Endodermal cell (in vitro differentiated cells): ENCODE data around the gene FAM193A. TPM values are rescaled to one million over a fixed set of nuclear protein-coding genes. Genes with fewer than 3 reads are reported as not detected.

Experiments
- DNase-seq: peaks from one replicate; pipeline ENCODE4 v3.0.0-alpha.2; 2017
- H3K27ac ChIP-seq: 2 replicates; pipeline ENCODE4 v1.5.1; 2013; ENCODE audit warnings: mild to moderate bottlenecking, low read depth, low read length, moderate library complexity
- H3K27me3 ChIP-seq: 2 replicates; pipeline ENCODE4 v1.6.1; 2013; ENCODE audit warnings: mild to moderate bottlenecking, low read length, moderate library complexity; ENCODE audit not compliant: insufficient read depth, control insufficient read depth, poor library complexity, severe bottlenecking
- H3K36me3 ChIP-seq: 2 replicates; pipeline ENCODE4 v1.7.0; 2013; ENCODE audit warnings: mild to moderate bottlenecking, low read length, moderate library complexity; ENCODE audit not compliant: control insufficient read depth, insufficient read depth
- H3K4me1 ChIP-seq: one replicate; pipeline ENCODE4 v1.7.0; 2013; ENCODE audit warnings: low read length; ENCODE audit not compliant: control insufficient read depth, insufficient read depth
- H3K4me3 ChIP-seq: 2 replicates; pipeline ENCODE4 v1.5.1; 2013; ENCODE audit warnings: mild to moderate bottlenecking, low read length, moderate library complexity
- H3K9ac ChIP-seq: 2 replicates; pipeline ENCODE4 v1.6.1; 2013; ENCODE audit warnings: mild to moderate bottlenecking, low read length, moderate library complexity; ENCODE audit not compliant: poor library complexity, severe bottlenecking; ENCODE audit errors: extremely low read depth
- H3K9me3 ChIP-seq: 2 replicates; pipeline ENCODE4 v1.6.1; 2013; ENCODE audit warnings: mild to moderate bottlenecking, low read length, moderate library complexity; ENCODE audit not compliant: control insufficient read depth
- H3K27ac Mint-ChIP-seq: 2 replicates; pipeline ENCODE4 v1.8.0; 2020; ENCODE audit warnings: mixed read lengths
- H3K27me3 Mint-ChIP-seq: 2 replicates; pipeline ENCODE4 v1.8.0; 2021; ENCODE audit warnings: mild to moderate bottlenecking, mixed read lengths; ENCODE audit not compliant: insufficient read depth
- H3K36me3 Mint-ChIP-seq: 2 replicates; pipeline ENCODE4 v1.8.0; 2020; ENCODE audit warnings: low read depth, mixed read lengths
- H3K4me1 Mint-ChIP-seq: 2 replicates; pipeline ENCODE4 v1.8.0; 2020; ENCODE audit warnings: mixed read lengths
- H3K4me3 Mint-ChIP-seq: 2 replicates; pipeline ENCODE4 v1.8.0; 2020; ENCODE audit warnings: mild to moderate bottlenecking, moderate library complexity, mixed read lengths
- H3K9me3 Mint-ChIP-seq: 2 replicates; pipeline ENCODE4 v1.8.0; 2020; ENCODE audit warnings: mild to moderate bottlenecking, mixed read lengths
- WGBS, 2 experiments: methylation state at CpG; one replicate each; pipeline versions ENCODE4 v1.1.5 to v1.1.7; 2013; ENCODE audit warnings: missing lambda C conversion rate in 2 of 2, mixed read lengths in 1 of 2; ENCODE audit not compliant: insufficient coverage in 1 of 2, insufficient read length in 1 of 2; 5-methylcytosine and 5-hydroxymethylcytosine counted together
- total RNA-seq, 2 donors: library from RNA; stranded (reverse); fragmentation: NEBNext Ultra II Directional in 1 of 2; extraction: Animal tissue kit (Norgen Biotek cat#: 25700) in 1 of 2; gene quantifications; 2 replicates in 1 of 2; 3 replicates in 1 of 2; pipeline ENCODE4 v1.2.1, GENCODE V29; 2021
- TF ChIP-seq, protein P1 (sequence below): fragments of 200-600 bp; sonication (generic); conservative IDR thresholded peaks from 2 replicates; pipeline ENCODE4 v1.5.0; 2021; ENCODE audit warnings: antibody characterized with exemption, mild to moderate bottlenecking

The FAM193A gene
- total RNA-seq, 2 donors from 2014 or later, result 32.1 to 39.0 TPM

DNA sequence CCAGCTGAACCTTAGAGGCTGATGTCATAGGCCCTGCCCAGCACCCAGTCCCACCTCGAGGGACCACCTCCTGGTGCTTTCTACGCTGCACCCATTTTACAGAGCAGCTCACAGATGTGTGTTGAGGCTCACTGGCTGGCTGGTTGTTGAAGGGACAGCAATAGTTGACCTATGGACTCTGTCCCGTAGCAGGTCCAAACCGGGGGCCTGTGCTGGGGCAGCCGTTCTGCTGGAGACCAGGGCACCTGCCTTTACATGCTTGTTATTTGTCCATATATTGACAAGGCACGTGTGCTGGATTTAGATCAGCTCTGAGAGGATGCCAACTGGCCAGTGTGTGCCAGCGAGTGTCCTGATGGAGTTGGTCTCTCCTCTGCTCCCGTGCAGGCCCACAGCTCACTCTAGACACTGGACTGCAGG lies 161.6 kb downstream of the FAM193A start:
- Histone ChIP-seq H3K27me3 (no peaks in the 10 kb centered on the region), H3K4me1 (no peaks in the 10 kb centered on the region), H3K27ac (no peak overlapping the region), H3K9me3 (no peaks in the 10 kb centered on the region), H3K36me3 (peaks cover 92% of the 10 kb centered on the region), H3K9ac (no peak overlapping the region), H3K4me3 (no peak overlapping the region)
- WGBS, 2 experiments, result 90 to 92% methylated on average over 7 to 8 of the region's 8 CpGs
- Mint-ChIP-seq H3K9me3 (no peaks in the 10 kb centered on the region), H3K27ac (no peak overlapping the region), H3K4me1 (no peaks in the 10 kb centered on the region), H3K4me3 (no peak overlapping the region), H3K36me3 (peaks cover 89% of the 10 kb centered on the region), H3K27me3 (no peaks in the 10 kb centered on the region)
- no peak for DNase-seq
- TF ChIP-seq, protein P1, sequence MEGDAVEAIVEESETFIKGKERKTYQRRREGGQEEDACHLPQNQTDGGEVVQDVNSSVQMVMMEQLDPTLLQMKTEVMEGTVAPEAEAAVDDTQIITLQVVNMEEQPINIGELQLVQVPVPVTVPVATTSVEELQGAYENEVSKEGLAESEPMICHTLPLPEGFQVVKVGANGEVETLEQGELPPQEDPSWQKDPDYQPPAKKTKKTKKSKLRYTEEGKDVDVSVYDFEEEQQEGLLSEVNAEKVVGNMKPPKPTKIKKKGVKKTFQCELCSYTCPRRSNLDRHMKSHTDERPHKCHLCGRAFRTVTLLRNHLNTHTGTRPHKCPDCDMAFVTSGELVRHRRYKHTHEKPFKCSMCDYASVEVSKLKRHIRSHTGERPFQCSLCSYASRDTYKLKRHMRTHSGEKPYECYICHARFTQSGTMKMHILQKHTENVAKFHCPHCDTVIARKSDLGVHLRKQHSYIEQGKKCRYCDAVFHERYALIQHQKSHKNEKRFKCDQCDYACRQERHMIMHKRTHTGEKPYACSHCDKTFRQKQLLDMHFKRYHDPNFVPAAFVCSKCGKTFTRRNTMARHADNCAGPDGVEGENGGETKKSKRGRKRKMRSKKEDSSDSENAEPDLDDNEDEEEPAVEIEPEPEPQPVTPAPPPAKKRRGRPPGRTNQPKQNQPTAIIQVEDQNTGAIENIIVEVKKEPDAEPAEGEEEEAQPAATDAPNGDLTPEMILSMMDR, result no peak

DNA sequence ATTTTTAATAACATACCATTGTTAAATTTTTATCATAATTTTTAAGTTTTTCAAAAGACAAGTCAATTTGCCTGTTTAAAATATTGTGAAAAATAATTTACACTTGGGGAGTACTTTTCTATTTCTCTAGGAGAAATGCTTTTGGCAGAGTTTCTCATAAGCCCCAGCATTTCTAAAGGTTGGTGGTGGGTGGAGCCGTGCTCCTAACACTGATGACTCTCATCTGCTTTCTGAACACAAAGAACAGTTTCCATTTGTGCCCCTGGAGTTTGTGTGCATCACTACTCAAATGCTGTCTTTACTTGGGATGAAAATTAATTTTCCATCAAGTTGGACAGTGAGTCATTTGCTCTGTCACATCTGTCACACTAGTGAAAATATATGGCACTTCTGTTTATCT lies 162.1 kb downstream of the FAM193A start:
- peaks cover 94% of the 10 kb centered on the region for H3K36me3 ChIP-seq
- no peaks in the 10 kb centered on the region for H3K9me3 Mint-ChIP-seq
- H3K36me3 Mint-ChIP-seq, result peaks cover 89% of the 10 kb centered on the region

DNA sequence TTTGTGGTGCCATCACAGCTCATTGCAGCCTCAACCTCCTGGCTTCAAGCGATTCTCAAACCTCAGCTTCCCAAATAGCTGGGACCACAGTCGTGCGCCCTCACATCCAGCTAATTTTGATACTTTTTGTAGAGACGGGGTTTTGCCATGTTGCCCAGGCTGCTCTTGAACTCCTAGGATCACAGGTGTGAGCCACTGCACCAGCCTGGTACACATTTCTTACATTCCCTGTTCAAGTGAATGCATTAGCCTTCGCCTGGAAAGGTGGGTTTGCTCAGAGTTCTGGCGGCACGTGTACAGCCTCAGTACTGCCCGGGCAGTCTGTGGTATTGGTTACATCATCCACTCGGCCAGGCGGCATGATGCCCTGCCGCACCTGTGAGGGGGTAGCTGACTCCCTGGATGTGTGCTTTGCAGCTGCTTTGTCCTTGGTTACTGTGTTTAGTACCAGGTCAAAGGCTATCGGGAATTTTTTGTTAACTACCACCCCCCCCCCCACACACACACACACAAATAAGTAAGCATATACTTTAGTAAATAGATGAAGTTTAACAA lies 162.6 kb downstream of the FAM193A start:
- H3K4me1 Mint-ChIP-seq, result no peaks in the 10 kb centered on the region

More for the DNA sequence above, 162.1 kb downstream of the FAM193A start:
- no peaks in the 10 kb centered on the region for H3K9me3 ChIP-seq
- H3K27me3 ChIP-seq, result no peaks in the 10 kb centered on the region
- no peaks in the 10 kb centered on the region for H3K4me1 ChIP-seq
- H3K27ac ChIP-seq, result no peak overlapping the region
- no peak overlapping the region for H3K27ac Mint-ChIP-seq
- no peak for DNase-seq
- H3K4me1 Mint-ChIP-seq, result no peaks in the 10 kb centered on the region
- TF ChIP-seq, protein P1, result no peak
- no peak overlapping the region for H3K4me3 ChIP-seq
- H3K27me3 Mint-ChIP-seq, result no peaks in the 10 kb centered on the region
- H3K9ac ChIP-seq, result no peak overlapping the region
- H3K4me3 Mint-ChIP-seq, result no peak overlapping the region
- 94% methylated on average over 1 of the region's 1 CpG; no CpG with 5 or more reads in 1 of the 2 experiments for WGBS, 2 experiments

More for the DNA sequence above, 162.6 kb downstream of the FAM193A start:
- H3K4me3 ChIP-seq, result no peak overlapping the region
- peaks cover 91% of the 10 kb centered on the region for H3K36me3 ChIP-seq
- no peak overlapping the region for H3K4me3 Mint-ChIP-seq
- H3K9me3 Mint-ChIP-seq, result no peaks in the 10 kb centered on the region
- no peak for DNase-seq
- no peak overlapping the region for H3K27ac ChIP-seq
- H3K27ac Mint-ChIP-seq, result no peak overlapping the region
- H3K27me3 Mint-ChIP-seq, result no peaks in the 10 kb centered on the region
- TF ChIP-seq, protein P1, result no peak
- H3K4me1 ChIP-seq, result no peaks in the 10 kb centered on the region
- no peaks in the 10 kb centered on the region for H3K9me3 ChIP-seq
- 95 to 98% methylated on average over 6 to 11 of the region's 12 CpGs for WGBS, 2 experiments
- no peaks in the 10 kb centered on the region for H3K27me3 ChIP-seq
- H3K36me3 Mint-ChIP-seq, result peaks cover 89% of the 10 kb centered on the region
- H3K9ac ChIP-seq, result no peak overlapping the region
